Muscle of leg (tissue), 11 donors: Measurements from ENCODE around the gene CACNA2D4. TPM values are rescaled to one million over a fixed set of nuclear protein-coding genes. Genes with fewer than 3 reads are reported as not detected.

Source experiments
- DNase-seq: peaks from one replicate; pipeline ENCODE4 v3.0.0; 2013
- H3K27ac ChIP-seq: one replicate; pipeline ENCODE4 v1.5.1; 2013; ENCODE audit warnings: mild to moderate bottlenecking, low read length, control low read depth
- H3K27me3 ChIP-seq: one replicate; pipeline ENCODE4 v1.6.1; 2013; ENCODE audit warnings: low read length; ENCODE audit not compliant: control insufficient read depth, insufficient read depth
- H3K36me3 ChIP-seq: one replicate; pipeline ENCODE4 v1.6.1; 2013; ENCODE audit warnings: low read length; ENCODE audit not compliant: control insufficient read depth, insufficient read depth
- H3K4me1 ChIP-seq: one replicate; pipeline ENCODE4 v1.6.1; 2013; ENCODE audit warnings: low read length; ENCODE audit not compliant: control insufficient read depth, insufficient read depth
- H3K4me3 ChIP-seq: one replicate; pipeline ENCODE4 v1.5.1; 2013; ENCODE audit warnings: low read length, control low read depth
- H3K9me3 ChIP-seq: replicated peaks from 2 replicates; pipeline ENCODE4 v1.6.1; 2013; ENCODE audit warnings: low read depth, low read length; ENCODE audit not compliant: control insufficient read depth
- WGBS: methylation state at CpG from one replicate; pipeline ENCODE4 v1.1.5; 2013; ENCODE audit warnings: missing lambda C conversion rate; ENCODE audit not compliant: insufficient coverage; 5-methylcytosine and 5-hydroxymethylcytosine counted together
- polyA plus RNA-seq, 8 donors: library from polyadenylated mRNA; unstranded; fragments of 120-200 nt; gene quantifications; one replicate each; pipeline versions ENCODE4 v1.2.1 to v1.2.3, GENCODE V29; 2013; ENCODE audit warnings: inconsistent platforms in 1 of 8, low replicate concordance in 1 of 8; ENCODE audit not compliant: insufficient read length in 8 of 8, insufficient read depth in 1 of 8
- total RNA-seq: library from RNA; stranded (reverse); fragments of 120-200 nt; gene quantifications from one replicate; pipeline ENCODE4 v1.2.4, GENCODE V29; 2013

CACNA2D4 gene
- total and polyA plus RNA-seq, 9 donors: 1.4 to 4.2 (median 2.6) TPM

DNA sequence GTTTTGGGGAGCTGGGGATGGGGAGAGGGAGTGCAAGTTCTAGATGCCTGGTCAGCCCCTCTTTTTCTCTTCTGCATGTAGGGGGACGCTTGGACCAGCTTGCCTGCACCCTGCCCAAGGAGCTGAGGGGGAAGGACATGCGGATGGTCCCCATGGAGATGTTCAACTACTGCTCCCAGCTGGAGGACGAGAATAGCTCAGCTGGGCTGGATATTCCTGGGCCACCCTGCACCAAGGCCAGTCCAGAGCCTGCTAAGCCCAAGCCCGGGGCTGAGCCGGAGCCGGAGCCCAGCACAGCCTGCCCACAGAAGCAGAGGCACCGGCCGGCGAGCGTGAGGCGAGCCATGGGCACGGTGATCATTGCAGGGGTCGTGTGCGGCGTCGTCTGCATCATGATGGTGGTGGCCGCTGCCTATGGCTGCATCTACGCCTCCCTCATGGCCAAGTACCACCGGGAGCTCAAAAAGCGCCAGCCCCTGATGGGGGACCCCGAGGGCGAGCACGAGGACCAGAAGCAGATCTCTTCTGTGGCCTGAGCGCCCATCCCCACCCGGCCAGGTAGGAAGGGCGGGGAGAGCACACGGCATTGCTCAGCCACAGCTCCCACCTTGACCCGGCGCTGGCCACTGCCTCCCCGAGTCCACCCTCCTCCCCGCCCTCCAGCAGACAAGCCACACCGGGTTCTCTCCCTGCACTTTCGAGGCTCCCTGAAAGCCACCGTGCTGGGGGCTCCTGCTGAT, 84.1 kb downstream of the CACNA2D4 start:
- Histone ChIP-seq H3K4me3 (no peak overlapping the region), H3K36me3 (no peaks in the 10 kb centered on the region), H3K27ac (no peak overlapping the region), H3K9me3 (no peaks in the 10 kb centered on the region), H3K4me1 (peaks cover 9% of the 10 kb centered on the region), H3K27me3 (peaks cover 34% of the 10 kb centered on the region)
- WGBS: 84% methylated on average over 31 of the region's 34 CpGs
- DNase-seq: no peak

DNA sequence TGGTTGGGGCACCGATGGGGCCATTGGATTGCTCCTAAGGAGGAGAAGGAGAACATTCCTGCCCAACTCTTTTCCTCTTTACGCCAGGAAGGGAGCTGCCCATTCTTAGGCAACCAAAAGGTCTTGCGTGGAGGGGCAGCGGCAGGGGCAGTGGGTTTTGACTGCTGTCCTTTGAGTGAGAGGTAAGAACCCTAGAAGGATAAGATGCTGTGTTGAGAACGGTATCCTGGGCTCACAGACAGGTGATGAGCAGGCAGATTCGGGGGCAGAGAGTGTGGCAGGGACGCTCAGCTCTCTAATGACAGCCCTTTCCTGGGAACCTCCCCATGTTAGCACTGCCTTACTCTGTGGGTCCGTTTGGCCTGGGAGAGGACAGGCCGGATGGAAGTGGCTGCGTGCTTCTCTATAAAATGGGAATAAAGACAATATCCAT, 84.8 kb downstream of the CACNA2D4 start:
- peaks cover 39% of the 10 kb centered on the region for H3K27me3 ChIP-seq
- DNase-seq: no peak
- H3K4me1 ChIP-seq: peaks cover 9% of the 10 kb centered on the region

DNA sequence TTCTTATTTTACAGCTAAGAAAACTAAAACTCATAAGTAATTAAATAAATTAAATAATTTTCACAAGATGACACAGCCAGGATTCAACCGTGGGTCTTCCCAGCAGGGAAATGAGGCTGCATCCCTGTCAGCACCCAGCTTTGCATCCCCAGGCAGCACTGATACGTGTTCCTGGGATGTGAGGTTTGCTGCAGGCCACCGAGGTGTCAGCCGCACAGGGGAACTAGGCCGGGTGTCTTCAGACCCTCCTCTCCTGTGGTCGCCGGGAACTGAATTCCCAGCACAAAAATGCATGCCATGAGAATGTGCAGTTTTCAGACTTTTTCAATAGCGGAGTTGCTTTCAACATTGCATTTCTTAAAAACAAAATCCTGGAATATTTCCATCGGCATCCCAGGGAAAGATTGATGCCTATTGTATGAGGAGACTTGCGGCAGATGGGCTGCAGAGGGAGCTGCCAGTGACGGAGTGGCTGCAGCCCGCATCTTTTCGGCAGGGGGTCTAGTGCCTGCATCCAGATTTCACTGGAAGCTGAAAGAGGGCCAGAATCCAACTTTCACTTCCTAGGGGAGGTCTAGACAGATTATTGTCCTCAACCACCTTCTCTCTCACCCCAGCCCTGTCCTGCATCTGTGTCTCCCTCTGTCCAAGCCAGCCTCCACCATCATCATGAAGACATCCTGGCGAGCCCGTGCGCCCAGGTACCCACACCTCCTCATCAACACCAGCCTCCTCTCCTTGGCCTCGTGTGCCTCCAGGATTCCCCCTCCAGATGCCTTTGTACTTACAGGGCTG, 85.5 kb downstream of the CACNA2D4 start:
- Histone ChIP-seq H3K27me3 (peaks cover 38% of the 10 kb centered on the region), H3K4me3 (no peak overlapping the region), H3K4me1 (peaks cover 9% of the 10 kb centered on the region), H3K36me3 (no peaks in the 10 kb centered on the region), H3K27ac (no peak overlapping the region), H3K9me3 (no peaks in the 10 kb centered on the region)
- WGBS: 64% methylated on average over 10 of the region's 17 CpGs
- DNase-seq: no peak

More for the DNA sequence above, 84.8 kb downstream of the CACNA2D4 start:
- Histone ChIP-seq H3K4me3 (no peak overlapping the region), H3K36me3 (no peaks in the 10 kb centered on the region), H3K27ac (no peak overlapping the region), H3K9me3 (no peaks in the 10 kb centered on the region)
- WGBS: 76% methylated on average over 2 of the region's 10 CpGs

DNA sequence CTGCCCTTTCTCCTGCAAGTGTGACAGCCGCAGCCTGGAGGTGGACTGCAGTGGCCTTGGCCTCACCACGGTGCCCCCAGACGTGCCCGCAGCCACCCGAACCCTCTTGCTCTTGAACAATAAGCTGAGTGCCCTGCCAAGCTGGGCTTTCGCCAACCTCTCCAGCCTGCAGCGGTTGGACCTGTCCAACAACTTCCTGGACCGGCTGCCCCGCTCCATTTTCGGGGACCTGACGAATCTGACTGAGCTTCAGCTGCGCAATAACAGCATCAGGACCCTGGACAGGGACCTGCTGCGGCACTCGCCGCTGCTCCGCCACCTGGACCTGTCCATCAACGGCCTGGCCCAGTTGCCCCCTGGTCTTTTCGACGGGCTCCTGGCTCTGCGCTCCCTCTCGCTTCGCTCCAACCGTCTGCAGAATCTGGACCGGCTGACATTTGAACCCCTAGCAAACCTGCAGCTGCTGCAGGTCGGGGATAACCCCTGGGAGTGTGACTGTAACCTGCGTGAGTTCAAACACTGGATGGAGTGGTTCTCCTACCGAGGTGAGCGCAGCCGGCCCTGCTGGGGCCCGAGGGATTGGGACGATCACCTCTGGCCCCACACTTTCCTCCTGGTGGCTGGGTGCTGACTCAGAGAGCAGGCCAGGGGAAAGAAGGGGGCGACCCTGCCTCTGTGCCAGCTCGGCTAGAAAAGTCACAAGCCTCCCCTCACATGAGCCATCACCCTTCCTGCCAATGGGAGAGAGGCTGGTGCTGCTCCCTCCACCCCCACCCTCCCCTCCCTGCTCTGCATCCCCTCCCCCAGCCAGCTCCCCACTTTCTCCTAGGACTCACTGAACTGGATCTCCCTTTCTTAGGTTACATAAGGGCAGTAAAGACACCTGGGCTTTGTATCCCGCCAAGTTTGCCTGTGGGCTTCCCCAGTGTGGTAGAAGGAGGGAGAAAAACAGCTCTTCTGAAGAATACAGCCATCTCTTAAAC, 87.2 kb downstream of the CACNA2D4 start:
- H3K4me3 ChIP-seq: no peak overlapping the region
- H3K27ac ChIP-seq: no peak overlapping the region
- peaks cover 6% of the 10 kb centered on the region for H3K4me1 ChIP-seq
- WGBS: 3% methylated on average over 28 of the region's 34 CpGs
- peaks cover 38% of the 10 kb centered on the region for H3K27me3 ChIP-seq
- H3K36me3 ChIP-seq: no peaks in the 10 kb centered on the region
- no peaks in the 10 kb centered on the region for H3K9me3 ChIP-seq
- DNase-seq: peak; percentile 85

DNA sequence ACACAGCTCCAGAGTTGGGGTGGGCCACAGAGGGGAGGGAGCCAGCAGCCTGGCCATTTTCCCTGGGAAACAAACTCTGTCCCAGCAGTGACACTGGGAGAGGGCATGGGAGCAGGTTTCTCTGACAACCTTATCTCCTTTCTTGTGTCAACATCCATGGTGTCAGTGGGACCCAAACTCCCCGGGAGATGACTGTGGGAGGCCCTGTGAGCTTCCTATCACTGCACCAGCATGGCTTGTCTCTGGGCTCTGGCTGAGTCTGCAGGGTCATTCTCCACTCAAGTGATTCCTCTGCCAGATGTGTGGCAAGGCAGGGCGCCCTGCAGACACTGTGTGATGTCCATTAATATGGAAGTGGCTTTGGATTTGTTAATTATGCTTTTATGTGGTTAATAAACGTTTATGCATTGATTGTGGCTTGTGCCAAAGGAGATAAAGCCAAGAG, 88.0 kb downstream of the CACNA2D4 start:
- 36% methylated on average over 3 of the region's 3 CpGs for WGBS

DNA sequence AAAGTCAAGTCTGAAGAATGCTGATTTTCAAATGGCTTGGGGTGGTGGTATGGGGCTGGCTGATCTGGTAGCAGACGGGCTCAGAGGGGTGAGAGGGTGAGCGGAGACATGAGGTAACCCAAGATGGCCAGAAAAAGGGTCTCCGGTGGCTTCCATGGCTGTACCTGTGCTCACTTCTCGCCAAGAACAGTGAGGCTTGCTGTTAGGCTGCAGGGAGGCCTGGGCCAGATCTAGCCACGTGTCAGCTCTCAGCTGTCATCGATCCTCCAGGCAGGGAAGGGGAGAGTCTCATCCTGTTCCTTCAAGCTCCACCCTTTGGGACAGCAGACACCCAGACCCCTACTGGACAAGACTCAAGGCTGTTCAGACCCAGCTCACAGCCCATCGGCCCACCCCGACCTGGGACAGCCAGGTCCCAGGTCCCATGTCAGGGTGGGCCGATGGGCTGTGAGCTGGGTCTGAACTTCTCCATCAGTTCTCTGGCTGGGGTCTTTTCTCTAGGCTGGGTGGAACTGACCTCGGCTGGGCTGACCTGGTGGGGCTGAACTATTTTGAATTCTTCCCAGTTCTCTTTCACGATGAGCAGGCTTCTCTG, 89.0 kb downstream of the CACNA2D4 start:
- H3K9me3 ChIP-seq: no peaks in the 10 kb centered on the region
- DNase-seq: no peak
- 78% methylated on average over 10 of the region's 11 CpGs for WGBS
- no peak overlapping the region for H3K27ac ChIP-seq
- H3K4me3 ChIP-seq: no peak overlapping the region
- H3K4me1 ChIP-seq: peaks cover 6% of the 10 kb centered on the region
- no peaks in the 10 kb centered on the region for H3K36me3 ChIP-seq
- H3K27me3 ChIP-seq: peaks cover 38% of the 10 kb centered on the region

More for the DNA sequence above, 88.0 kb downstream of the CACNA2D4 start:
- Histone ChIP-seq H3K9me3 (no peaks in the 10 kb centered on the region), H3K27ac (no peak overlapping the region), H3K27me3 (peaks cover 38% of the 10 kb centered on the region), H3K4me3 (no peak overlapping the region), H3K4me1 (peaks cover 6% of the 10 kb centered on the region), H3K36me3 (no peaks in the 10 kb centered on the region)
- DNase-seq: no peak

DNA sequence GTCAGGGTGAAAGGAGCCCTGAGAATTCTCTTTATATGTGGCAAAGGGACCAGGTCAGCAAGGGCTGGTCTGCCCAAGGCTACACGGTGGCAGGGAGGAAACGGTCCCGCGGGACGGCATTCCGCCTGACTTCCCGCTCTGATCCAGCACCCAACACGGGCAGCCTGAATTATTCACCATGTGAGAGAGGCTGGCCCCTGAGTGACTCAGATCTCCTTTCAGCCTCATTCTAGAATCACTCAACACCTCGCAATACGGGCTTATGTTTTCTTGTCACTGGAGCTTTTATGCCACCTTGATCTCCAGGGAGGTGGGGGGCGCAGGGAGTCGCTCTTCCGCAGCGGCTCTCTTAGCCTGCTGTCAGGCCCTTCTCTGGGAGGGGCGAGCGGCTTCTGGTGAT, 89.6 kb downstream of the CACNA2D4 start:
- H3K36me3 ChIP-seq: no peaks in the 10 kb centered on the region
- H3K4me3 ChIP-seq: no peak overlapping the region
- H3K9me3 ChIP-seq: no peaks in the 10 kb centered on the region
- H3K27me3 ChIP-seq: peaks cover 36% of the 10 kb centered on the region
- H3K4me1 ChIP-seq: peaks cover 10% of the 10 kb centered on the region
- WGBS: 57% methylated on average over 13 of the region's 16 CpGs
- DNase-seq: no peak
- no peak overlapping the region for H3K27ac ChIP-seq

DNA sequence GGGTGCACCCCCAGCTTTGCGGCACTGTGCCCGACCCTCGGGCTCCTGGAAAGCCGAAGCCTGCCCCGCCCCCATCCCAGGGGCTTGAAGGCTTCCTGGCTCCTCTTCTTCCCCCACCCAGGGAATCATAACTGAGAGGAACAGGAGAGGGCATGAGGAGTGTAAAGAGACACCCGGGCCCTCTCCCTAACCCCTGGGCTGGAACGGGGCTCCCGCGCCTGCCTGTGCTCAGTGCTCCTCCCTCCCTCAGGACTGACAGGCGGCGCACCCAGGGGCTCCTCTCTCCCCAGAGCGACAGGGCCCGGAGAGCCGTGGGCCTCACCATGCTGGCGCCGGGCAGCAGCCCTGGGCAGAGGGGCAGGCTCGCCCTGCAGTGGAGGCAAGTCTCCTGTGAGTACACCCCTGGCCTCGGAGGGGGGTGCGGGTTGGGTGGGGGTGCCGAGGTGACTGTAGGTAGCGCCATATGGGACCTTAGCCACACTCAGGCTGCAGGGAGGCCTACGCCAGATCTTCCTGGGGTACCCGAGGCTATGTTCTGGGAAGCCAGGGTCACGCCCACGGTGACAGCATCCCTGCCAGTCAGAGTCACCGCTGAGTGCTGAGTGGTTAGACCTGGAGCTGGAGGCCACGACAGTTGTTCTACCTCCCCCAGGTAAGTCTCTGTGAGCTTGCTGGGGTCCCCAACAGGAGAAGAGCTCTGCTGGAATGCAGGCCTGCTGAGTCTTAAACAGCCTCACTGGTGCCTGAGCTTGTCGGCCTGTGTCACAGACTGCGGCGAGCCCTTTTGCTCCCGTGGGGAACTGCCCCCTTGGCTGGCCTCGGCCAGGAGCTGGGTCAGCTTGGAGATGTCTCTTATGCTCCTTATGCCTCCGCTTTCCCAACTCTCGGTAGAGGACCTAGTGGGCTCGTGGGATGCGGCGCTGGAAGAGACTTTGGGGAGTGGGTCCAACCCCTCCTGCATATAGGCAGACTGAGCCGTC, 90.3 kb downstream of the CACNA2D4 start:
- Histone ChIP-seq H3K4me3 (no peak overlapping the region), H3K27me3 (peaks cover 29% of the 10 kb centered on the region)

More for the DNA sequence above, 90.3 kb downstream of the CACNA2D4 start:
- peaks cover 10% of the 10 kb centered on the region for H3K4me1 ChIP-seq
- no peak for DNase-seq
- no peak overlapping the region for H3K27ac ChIP-seq
- no peaks in the 10 kb centered on the region for H3K9me3 ChIP-seq
- no peaks in the 10 kb centered on the region for H3K36me3 ChIP-seq
- WGBS: 72% methylated on average over 27 of the region's 38 CpGs
